Loucy (cell line): Measurements from ENCODE around the gene SYTL1.

Experiments
- EZH2phosphoT487 ChIP-seq: fragments of 200-600 bp; IDR thresholded peaks from 2 replicates; pipeline ENCODE4 v1.6.1; 2018; ENCODE audit warnings: antibody characterized with exemption, mild to moderate bottlenecking, moderate library complexity, borderline replicate concordance
- TF ChIP-seq, protein P1 (sequence below): fragments of 200-600 bp; sonication (generic); conservative IDR thresholded peaks from 2 replicates; pipeline ENCODE4 v1.5.1; 2014; ENCODE audit warnings: mild to moderate bottlenecking, antibody characterized with exemption, low read length

DNA sequence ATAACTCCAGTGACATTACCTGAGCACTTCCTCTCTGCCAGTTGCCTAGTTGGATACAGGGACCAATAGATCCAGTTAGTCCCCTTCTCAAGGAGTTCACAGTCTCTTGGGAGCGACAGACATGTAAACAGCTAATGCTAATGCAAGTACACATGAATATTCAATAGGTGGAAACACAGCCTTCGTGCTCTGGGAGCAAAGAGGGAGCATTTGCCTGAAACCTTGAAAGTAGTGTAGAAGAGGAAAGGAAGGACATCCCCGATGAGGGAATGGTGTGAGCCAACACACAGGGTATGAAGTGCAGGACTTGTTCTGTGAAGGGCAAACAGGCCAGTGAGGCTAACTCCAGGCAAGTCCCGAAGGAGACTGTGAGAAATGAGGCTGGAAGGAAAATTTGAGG is 23.7 kb upstream of the SYTL1 start:
- TF ChIP-seq, protein P1, sequence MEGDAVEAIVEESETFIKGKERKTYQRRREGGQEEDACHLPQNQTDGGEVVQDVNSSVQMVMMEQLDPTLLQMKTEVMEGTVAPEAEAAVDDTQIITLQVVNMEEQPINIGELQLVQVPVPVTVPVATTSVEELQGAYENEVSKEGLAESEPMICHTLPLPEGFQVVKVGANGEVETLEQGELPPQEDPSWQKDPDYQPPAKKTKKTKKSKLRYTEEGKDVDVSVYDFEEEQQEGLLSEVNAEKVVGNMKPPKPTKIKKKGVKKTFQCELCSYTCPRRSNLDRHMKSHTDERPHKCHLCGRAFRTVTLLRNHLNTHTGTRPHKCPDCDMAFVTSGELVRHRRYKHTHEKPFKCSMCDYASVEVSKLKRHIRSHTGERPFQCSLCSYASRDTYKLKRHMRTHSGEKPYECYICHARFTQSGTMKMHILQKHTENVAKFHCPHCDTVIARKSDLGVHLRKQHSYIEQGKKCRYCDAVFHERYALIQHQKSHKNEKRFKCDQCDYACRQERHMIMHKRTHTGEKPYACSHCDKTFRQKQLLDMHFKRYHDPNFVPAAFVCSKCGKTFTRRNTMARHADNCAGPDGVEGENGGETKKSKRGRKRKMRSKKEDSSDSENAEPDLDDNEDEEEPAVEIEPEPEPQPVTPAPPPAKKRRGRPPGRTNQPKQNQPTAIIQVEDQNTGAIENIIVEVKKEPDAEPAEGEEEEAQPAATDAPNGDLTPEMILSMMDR = no peak
- TF ChIP-seq EZH2phosphoT487 = no peak
